ENCODE results near the gene ZBTB18.

The ZBTB18 gene

GRCh38 chr1:244047621-244048255 is 3.3 kb upstream of the ZBTB18 start:
- Histone ChIP-seq H3K9me3 (no peaks in the 10 kb centered on the region), H3K4me3 (peak overlapping the region; percentile 83), H3K36me3 (replicated peaks) (no peaks in the 10 kb centered on the region), H3K27me3 (ENCODE audit: low read depth) (no peaks in the 10 kb centered on the region), H3K4me1 (peaks cover 28% of the 10 kb centered on the region)
- in situ Hi-C loops (cut with MboI; ENCODE audit: low sequenced_read_pairs): no loop called here
- no peak for DNase-seq (ENCODE audit: low spot score in 2 of 2)

GRCh38 chr1:244048256-244049161 is 2.6 kb upstream of the ZBTB18 start:
- in situ Hi-C loops (cut with MboI; ENCODE audit: low sequenced_read_pairs): no loop called here
- H3K9me3 ChIP-seq: no peaks in the 10 kb centered on the region
- H3K4me3 ChIP-seq: peak overlapping the region; percentile 83
- H3K27me3 ChIP-seq (ENCODE audit: low read depth): no peaks in the 10 kb centered on the region
- peak; percentile 97 to 99 for DNase-seq (ENCODE audit: low spot score in 2 of 2)
- H3K36me3 ChIP-seq (replicated peaks): no peaks in the 10 kb centered on the region
- H3K4me1 ChIP-seq: peaks cover 32% of the 10 kb centered on the region

GRCh38 chr1:244049162-244050013 is 1.7 kb upstream of the ZBTB18 start:
- H3K4me3 ChIP-seq: peak overlapping the region; percentile 54
- no peaks in the 10 kb centered on the region for H3K27me3 ChIP-seq (ENCODE audit: low read depth)
- in situ Hi-C loops (cut with MboI; ENCODE audit: low sequenced_read_pairs): no loop called here
- H3K9me3 ChIP-seq: no peaks in the 10 kb centered on the region
- H3K4me1 ChIP-seq: peaks cover 34% of the 10 kb centered on the region
- H3K36me3 ChIP-seq (replicated peaks): peaks cover 6% of the 10 kb centered on the region
- DNase-seq (ENCODE audit: low spot score in 2 of 2): peak in 1 of 2 experiments; percentile 55

GRCh38 chr1:244050014-244050834 is 859 bp upstream of the ZBTB18 start:
- peak in 1 of 2 experiments; percentile 32 for DNase-seq (ENCODE audit: low spot score in 2 of 2)
- H3K4me3 ChIP-seq: peak overlapping the region; percentile 54
- in situ Hi-C loops (cut with MboI; ENCODE audit: low sequenced_read_pairs): no loop called here
- peaks cover 34% of the 10 kb centered on the region for H3K4me1 ChIP-seq
- peaks cover 12% of the 10 kb centered on the region for H3K36me3 ChIP-seq (replicated peaks)
- H3K27me3 ChIP-seq (ENCODE audit: low read depth): no peaks in the 10 kb centered on the region
- H3K9me3 ChIP-seq: no peaks in the 10 kb centered on the region

- in situ Hi-C loops (cut with MboI; ENCODE audit: low sequenced_read_pairs): no loop called here
- peak; percentile 49 to 68 for DNase-seq (ENCODE audit: low spot score in 2 of 2)
- Histone ChIP-seq H3K4me1 (peaks cover 42% of the 10 kb centered on the region), H3K27me3 (ENCODE audit: low read depth) (no peaks in the 10 kb centered on the region), H3K4me3 (no peak overlapping the region), H3K9me3 (no peaks in the 10 kb centered on the region), H3K36me3 (replicated peaks) (peaks cover 12% of the 10 kb centered on the region)
Observed at GRCh38 chr1:244052016-244052727, 1.1 kb downstream of the ZBTB18 start.

- peaks cover 42% of the 10 kb centered on the region for H3K4me1 ChIP-seq
Observed at GRCh38 chr1:244052728-244053312, 1.7 kb downstream of the ZBTB18 start.

GRCh38 chr1:244053831-244054230 is 2.7 kb downstream of the ZBTB18 start:
- H3K9me3 ChIP-seq: no peaks in the 10 kb centered on the region
- in situ Hi-C loops (cut with MboI; ENCODE audit: low sequenced_read_pairs): no loop called here
- H3K4me3 ChIP-seq: no peak overlapping the region
- peak; percentile 61 to 74 for DNase-seq (ENCODE audit: low spot score in 2 of 2)
- H3K36me3 ChIP-seq (replicated peaks): peaks cover 12% of the 10 kb centered on the region
- H3K27me3 ChIP-seq (ENCODE audit: low read depth): no peaks in the 10 kb centered on the region
- peaks cover 42% of the 10 kb centered on the region for H3K4me1 ChIP-seq

More at GRCh38 chr1:244052728-244053312, 1.7 kb downstream of the ZBTB18 start:
- H3K4me3 ChIP-seq: no peak overlapping the region
- no peaks in the 10 kb centered on the region for H3K9me3 ChIP-seq
- in situ Hi-C loops (cut with MboI; ENCODE audit: low sequenced_read_pairs): no loop called here
- peaks cover 12% of the 10 kb centered on the region for H3K36me3 ChIP-seq (replicated peaks)
- no peaks in the 10 kb centered on the region for H3K27me3 ChIP-seq (ENCODE audit: low read depth)
- DNase-seq (ENCODE audit: low spot score in 2 of 2): no peak

- H3K4me3 ChIP-seq: no peak overlapping the region
- H3K27me3 ChIP-seq (ENCODE audit: low read depth): no peaks in the 10 kb centered on the region
- H3K9me3 ChIP-seq: no peaks in the 10 kb centered on the region
- in situ Hi-C loops (cut with MboI; ENCODE audit: low sequenced_read_pairs): no loop called here
- H3K36me3 ChIP-seq (replicated peaks): peaks cover 12% of the 10 kb centered on the region
- H3K4me1 ChIP-seq: peaks cover 42% of the 10 kb centered on the region
- no peak for DNase-seq (ENCODE audit: low spot score in 2 of 2)
Observed at GRCh38 chr1:244054247-244054923, 3.3 kb downstream of the ZBTB18 start.

- Histone ChIP-seq H3K27me3 (ENCODE audit: low read depth) (no peaks in the 10 kb centered on the region), H3K4me1 (peaks cover 47% of the 10 kb centered on the region), H3K9me3 (no peaks in the 10 kb centered on the region), H3K36me3 (replicated peaks) (peaks cover 12% of the 10 kb centered on the region), H3K4me3 (no peak overlapping the region)
- in situ Hi-C loops (cut with MboI; ENCODE audit: low sequenced_read_pairs): no loop called here
- no peak for DNase-seq (ENCODE audit: low spot score in 2 of 2)
Observed at GRCh38 chr1:244054924-244055263, 3.8 kb downstream of the ZBTB18 start.

GRCh38 chr1:244056577-244056976 is 5.5 kb downstream of the ZBTB18 start:
- H3K4me1 ChIP-seq: peaks cover 38% of the 10 kb centered on the region
- no peak overlapping the region for H3K4me3 ChIP-seq
- DNase-seq (ENCODE audit: low spot score in 2 of 2): peak in 1 of 2 experiments; percentile 48
- peaks cover 12% of the 10 kb centered on the region for H3K36me3 ChIP-seq (replicated peaks)
- in situ Hi-C loops (cut with MboI; ENCODE audit: low sequenced_read_pairs): no loop called here
- H3K27me3 ChIP-seq (ENCODE audit: low read depth): no peaks in the 10 kb centered on the region
- no peaks in the 10 kb centered on the region for H3K9me3 ChIP-seq

- peaks cover 34% of the 10 kb centered on the region for H3K4me1 ChIP-seq
- no peaks in the 10 kb centered on the region for H3K9me3 ChIP-seq
- DNase-seq (ENCODE audit: low spot score in 2 of 2): no peak
- H3K36me3 ChIP-seq (replicated peaks): peaks cover 12% of the 10 kb centered on the region
- H3K27me3 ChIP-seq (ENCODE audit: low read depth): no peaks in the 10 kb centered on the region
- in situ Hi-C loops (cut with MboI; ENCODE audit: low sequenced_read_pairs): no loop called here
- no peak overlapping the region for H3K4me3 ChIP-seq
Observed at GRCh38 chr1:244057474-244058385, 6.6 kb downstream of the ZBTB18 start.

All from HAP-1 (cell line).